NCI-H1092 treated with DMSO at 0.1 percent for 48 hours (cell line): ENCODE data around the gene RUNX3.
A peak's percentile ranks its signal among the peaks of the same experiment; 100 is the strongest.
"Not testable (repeated sequence)": the region's sequence is repeated elsewhere in the genome, so short reads cannot be mapped to it uniquely, and the experiment has no call there.

Experiments used
- DNase-seq: peaks from one replicate; lab custom pipeline; 2025; lab: John Stamatoyannopoulos, UW

The RUNX3 gene

GRCh38 chr1:24930260-24931145, at the start of gene RUNX3:
TSS of gene RUNX3 (minus strand) at chr1:24930276. CDS start at chr1:24929868, 408 bp downstream.
- peak; percentile 24 for DNase-seq

DNA sequence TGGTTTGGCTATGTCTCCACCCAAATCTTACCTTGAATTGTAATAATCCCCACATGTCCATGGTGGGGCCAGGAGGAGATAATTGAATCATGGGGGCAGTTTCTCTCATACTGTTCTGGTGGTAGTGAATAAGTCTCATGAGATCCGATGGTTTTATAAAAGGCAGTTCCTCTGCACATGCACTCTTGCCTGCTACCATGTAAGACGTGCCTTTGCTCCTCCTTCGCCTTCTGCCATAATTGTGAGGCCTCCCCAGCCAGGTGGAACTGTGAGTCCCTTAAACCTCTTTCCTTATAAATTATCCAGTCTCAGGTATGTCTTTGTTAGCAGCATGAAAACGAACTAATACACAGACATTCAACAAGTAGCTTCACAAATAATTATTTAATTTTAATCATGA, 49.2 kb upstream of the RUNX3 start:
- not testable (repeated sequence) for DNase-seq

DNA sequence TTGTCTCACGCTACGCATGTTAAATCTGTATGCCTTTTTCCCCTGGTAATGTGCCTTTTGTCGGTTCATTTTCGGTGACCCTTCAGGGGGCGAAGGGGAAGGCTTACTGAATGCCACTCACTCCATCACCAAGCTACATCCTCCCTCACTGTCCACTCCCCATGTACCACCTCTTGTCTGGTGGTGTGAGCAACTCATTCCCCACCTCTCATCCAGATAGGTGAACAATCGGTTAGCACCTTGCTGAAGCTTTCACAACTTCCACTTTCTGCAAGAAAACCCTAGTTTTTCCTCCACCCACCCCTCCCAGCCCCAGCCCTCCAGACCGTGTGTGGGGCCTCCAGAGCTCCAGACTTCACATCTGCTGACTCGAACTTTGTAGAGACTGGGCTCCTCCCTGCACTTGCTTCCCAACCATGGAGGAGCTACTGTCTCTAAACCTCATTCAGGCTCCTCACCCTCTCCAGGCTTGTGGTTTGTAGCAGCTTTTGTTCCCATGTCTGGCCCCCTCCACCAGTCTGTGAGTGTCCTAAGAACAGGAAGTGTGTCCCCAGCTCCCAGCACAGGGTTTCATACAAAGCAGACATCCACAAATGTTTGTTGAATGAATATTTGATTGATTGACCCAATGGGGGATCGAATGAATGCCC, 48.4 kb upstream of the RUNX3 start:
- DNase-seq, result no peak

GRCh38 chr1:24975391-24975790, 45.3 kb upstream of the RUNX3 start:
- DNase-seq, result no peak

DNA sequence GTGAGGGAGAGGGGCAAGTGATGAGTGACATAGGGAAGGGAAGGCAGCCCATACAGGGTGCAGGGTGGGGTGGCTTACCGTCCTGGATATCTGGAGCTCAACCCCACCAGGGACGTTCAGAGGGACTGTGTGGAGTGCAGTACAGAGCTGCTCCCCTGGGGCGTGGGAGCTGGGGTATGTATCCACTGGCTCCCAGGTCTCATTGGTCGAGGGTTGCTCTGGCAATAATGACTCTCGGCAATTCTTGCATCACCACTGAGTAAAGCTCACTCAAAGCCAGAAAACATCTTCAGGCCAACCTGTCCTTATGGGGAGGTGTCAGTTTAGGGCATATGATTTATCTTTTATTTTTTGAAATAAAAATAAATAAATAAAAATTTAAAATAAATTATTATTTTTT, 43.2 kb upstream of the RUNX3 start:
- no peak for DNase-seq

GRCh38 chr1:24972915-24973242, 42.8 kb upstream of the RUNX3 start:
- no peak for DNase-seq

DNA sequence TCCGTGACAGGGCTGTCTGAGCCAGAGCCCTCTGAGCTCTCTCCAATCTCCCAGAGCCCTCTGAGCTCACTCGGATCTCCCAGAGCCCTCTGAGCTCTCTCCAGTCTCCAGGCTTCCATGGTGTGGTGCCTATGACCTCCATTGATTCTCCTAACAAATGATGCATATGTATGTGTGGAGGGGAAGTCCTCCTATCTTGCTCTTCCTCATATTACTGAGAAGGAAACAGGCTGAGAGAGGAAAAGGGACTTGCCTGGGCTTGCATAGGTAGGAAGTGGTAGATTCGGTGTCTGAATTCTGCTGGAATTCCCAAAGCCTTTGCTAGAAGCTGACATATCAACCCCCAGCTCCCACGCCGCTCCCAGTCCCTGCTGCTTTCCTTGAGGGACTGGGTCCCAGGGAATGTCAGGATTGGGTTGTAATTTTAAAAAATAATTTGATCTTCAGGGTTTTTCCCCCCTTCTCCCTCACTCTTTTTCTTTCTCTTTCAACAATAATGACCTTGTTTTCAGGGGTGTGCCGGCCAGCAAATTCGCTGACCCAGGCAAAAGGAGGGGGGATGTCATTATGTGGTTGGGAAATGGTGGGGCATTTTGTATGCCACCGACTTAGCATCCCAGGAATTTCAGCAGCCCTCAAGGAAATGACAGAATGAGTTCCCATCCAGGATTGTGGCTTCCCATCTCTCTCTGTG, 42.3 kb upstream of the RUNX3 start:
- no peak for DNase-seq

DNA sequence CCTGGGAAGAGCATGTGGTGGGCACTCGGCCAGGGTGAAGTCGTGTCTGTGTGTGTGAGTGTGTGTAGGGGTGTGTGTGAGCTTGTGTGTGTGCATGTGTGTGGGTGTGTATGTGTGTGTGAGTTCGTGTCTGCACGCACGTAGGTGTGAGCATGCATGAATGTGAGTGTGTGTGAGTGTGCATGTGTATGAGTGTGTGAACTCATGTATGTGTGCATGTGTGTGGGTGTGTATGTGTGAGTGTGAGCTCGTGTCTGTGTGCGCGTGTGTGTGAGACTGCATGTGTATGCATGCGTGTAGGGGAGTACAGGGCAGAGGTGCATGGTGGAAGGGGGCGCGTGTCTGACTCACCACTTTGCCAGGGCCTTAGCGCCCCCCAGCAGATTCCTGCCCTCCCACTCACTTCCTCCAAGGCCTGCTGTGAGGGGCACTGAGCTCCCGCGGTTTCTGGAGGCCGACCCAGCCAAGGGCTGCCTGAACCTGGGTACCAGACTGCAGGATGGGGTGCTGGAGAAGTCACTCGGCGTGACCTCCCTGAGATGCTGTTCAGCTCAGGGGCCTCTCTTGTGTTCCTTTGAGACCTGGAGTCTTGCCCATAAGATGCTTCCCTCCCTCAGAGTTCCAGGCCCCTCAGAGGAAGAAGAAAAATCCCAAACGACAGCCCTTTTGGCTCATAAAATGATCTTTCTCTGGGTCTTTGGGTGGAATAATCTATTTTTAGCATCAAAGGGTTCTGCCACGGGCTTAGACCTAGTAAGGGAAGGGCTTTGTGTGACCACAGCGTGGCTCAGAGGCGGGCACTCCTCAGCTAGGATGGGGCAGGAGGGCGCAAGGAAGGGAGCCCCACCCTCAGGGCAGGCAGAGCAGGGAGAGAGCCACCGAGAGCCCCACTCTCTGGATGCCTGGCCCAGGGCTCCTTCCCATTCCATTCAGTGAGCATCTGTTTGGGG, 41.1 kb upstream of the RUNX3 start:
- DNase-seq, result no peak

- peak; percentile 36 for DNase-seq
Measured at GRCh38 chr1:24970399-24970753, 40.3 kb upstream of the RUNX3 start.

GRCh38 chr1:24969596-24970398, 39.7 kb upstream of the RUNX3 start:
- peak; percentile 36 for DNase-seq

GRCh38 chr1:24968941-24969585, 39.0 kb upstream of the RUNX3 start:
- no peak for DNase-seq

DNA sequence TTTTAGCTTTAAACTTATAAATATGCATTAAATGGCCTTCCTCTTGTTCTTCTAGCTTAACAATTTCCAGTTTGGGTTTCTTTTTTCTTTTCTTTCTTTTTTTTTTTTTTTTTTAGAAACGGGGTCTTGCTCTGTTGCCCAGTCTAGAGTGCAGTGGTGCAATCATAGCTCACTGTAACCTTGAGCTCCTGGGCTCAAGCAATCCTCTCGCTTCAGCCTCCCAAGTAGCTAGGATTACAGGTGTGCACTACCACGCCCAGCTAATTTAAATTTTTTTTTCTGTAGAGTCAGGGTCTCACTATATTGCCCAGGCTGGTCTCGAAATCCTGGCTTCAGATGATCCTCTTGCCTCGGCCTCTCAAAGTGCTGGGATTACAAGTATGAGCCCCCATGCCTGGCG, 37.9 kb upstream of the RUNX3 start:
- DNase-seq, result no peak

- no peak for DNase-seq
Measured at GRCh38 chr1:24967555-24967954, 37.5 kb upstream of the RUNX3 start.

DNA sequence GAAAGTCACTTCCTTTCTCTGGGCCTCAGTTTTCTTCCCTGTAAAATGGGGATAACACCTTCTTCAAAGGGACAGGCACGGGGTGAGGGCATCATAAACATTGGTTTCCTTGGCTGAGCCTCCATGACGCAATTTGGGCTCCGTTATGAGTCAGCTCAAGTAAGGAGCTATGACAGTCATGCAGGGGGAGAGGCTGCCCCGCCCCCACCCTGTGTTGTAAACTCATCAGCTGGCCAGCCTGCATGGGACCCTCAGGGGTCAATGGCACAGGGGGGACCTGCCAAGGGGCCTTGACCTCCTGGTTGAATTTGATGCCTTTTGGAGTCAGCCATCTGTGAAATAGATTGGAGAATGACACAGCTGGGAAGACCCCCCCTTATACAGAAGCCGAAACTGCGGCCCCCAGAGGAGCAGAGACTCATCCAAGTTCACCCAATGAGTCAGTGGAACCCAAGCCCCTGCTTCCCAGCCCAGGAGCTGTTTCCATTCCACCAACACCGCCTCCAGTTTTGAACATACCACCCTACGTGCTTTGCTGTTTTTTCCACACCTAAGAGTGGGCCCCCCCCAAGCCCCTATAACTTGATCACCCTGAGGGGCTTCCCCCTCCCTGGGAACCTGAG, 36.8 kb upstream of the RUNX3 start:
- no peak for DNase-seq

GRCh38 chr1:24966121-24966723, 36.1 kb upstream of the RUNX3 start:
- DNase-seq, result no peak

- no peak for DNase-seq
Measured at GRCh38 chr1:24965571-24965930, 35.5 kb upstream of the RUNX3 start.

DNA sequence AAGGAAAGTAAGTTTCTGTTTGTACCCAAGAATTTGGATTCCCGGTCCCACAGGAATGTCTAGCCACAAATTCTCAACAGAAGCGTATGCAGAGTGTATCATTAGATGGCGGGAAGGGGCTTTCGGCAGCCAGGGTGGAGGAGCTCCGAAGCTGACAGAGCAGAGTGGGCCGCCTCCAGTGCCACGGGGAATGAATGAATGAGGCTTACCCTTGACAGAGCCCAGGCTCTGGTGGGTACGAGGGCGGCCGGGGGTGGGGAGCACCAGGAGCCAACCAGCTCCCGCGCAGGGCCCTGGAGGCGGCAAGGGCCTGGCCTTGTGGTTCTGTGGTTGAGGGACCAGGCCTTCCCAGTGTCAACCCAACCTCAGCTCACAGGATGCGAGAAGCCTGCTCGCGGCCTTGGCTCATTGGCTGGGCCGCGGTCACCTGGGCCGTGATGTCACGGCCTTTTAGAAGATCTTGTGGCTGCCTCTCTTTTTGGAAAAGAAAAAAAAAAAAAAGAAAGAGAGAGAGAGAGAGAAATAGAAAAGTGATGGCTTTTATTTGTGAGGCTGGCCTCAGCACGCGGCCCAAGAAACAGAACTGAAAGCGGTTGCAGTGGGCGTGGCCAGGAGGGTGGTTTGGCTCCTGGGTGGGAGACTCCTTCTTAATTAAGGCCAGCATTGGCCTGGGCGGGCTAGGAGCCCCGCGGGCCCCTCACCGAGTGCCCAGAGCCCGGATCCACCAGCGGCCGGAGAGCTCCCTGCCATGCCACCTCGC, 34.9 kb upstream of the RUNX3 start:
- DNase-seq, result no peak

- no peak for DNase-seq
Measured at GRCh38 chr1:24963943-24964693, 34.0 kb upstream of the RUNX3 start.
